ENCODE measurements around the gene PSMC6.

GRCh38 chr14:52723514-52724359, 16.7 kb downstream of the PSMC6 start:
- no peak for TF ChIP-seq CTCF (IDR thresholded peaks at IDR 0.05)
- no peak for TF ChIP-seq POLR2A (IDR thresholded peaks at IDR 0.05)
